Keratinocyte (primary cell): Measurements from ENCODE around the gene VKORC1L1. TPM values are rescaled to one million over a fixed set of nuclear protein-coding genes. Genes with fewer than 3 reads are reported as not detected.

Experiments
- DNase-seq: peaks from one replicate; pipeline ENCODE4 v3.0.0-alpha.2; 2011; ENCODE audit warnings: low read depth, missing footprints, low spot score
- FAIRE-seq: peaks from 2 replicates; lab custom pipeline; 2011; peaks lifted over from hg19 to GRCh38; lab: Jason Lieb, UNC
- H2AFZ ChIP-seq: 2 replicates; pipeline ENCODE4 v1.6.0; 2012; ENCODE audit warnings: low read length, control low read depth, inconsistent platforms; ENCODE audit not compliant: control insufficient read depth
- H3K27ac ChIP-seq: 2 replicates; pipeline ENCODE4 v1.5.1; 2011; ENCODE audit warnings: low read length; ENCODE audit not compliant: control insufficient read depth, insufficient read depth
- H3K27me3 ChIP-seq: 3 replicates; pipeline ENCODE4 v1.6.0; 2011; ENCODE audit warnings: low read length; ENCODE audit not compliant: control insufficient read depth, insufficient read depth; ENCODE audit errors: extremely low read depth
- H3K36me3 ChIP-seq, 2 experiments: 2 replicates in 1 of 2; 3 replicates in 1 of 2; pipeline ENCODE4 v1.5.1; 2011; ENCODE audit warnings: low read length in 2 of 2, mild to moderate bottlenecking in 1 of 2; ENCODE audit not compliant: control insufficient read depth in 2 of 2, insufficient read depth in 2 of 2; ENCODE audit errors: extremely low read depth in 1 of 2
- H3K4me1 ChIP-seq: 3 replicates; pipeline ENCODE4 v1.5.1; 2011; ENCODE audit warnings: low read length; ENCODE audit not compliant: control insufficient read depth, insufficient read depth; ENCODE audit errors: extremely low read depth
- H3K4me2 ChIP-seq: 3 replicates; pipeline ENCODE4 v1.6.0; 2011; ENCODE audit warnings: low read depth, low read length; ENCODE audit not compliant: control insufficient read depth, insufficient read depth; ENCODE audit errors: extremely low read depth
- H3K4me3 ChIP-seq, 3 experiments: fragments of 200-600 bp in 1 of 3; sonication (generic) in 1 of 3; 2 replicates in 2 of 3; 3 replicates in 1 of 3; pipeline ENCODE4 v1.5.1; 2011 to 2016; ENCODE audit warnings: low read length in 3 of 3, mild to moderate bottlenecking in 3 of 3, control low read depth in 2 of 3, inconsistent platforms in 1 of 3, low read depth in 1 of 3, mixed read lengths in 1 of 3, mixed run types in 1 of 3, moderate library complexity in 1 of 3; ENCODE audit not compliant: control insufficient read depth in 2 of 3, insufficient read depth in 2 of 3; ENCODE audit errors: extremely low read depth in 1 of 3
- H3K79me2 ChIP-seq: 2 replicates; pipeline ENCODE4 v1.6.0; 2012; ENCODE audit warnings: low read length; ENCODE audit not compliant: control insufficient read depth, insufficient read depth
- H3K9ac ChIP-seq: 3 replicates; pipeline ENCODE4 v1.6.0; 2011; ENCODE audit warnings: low read length; ENCODE audit not compliant: control insufficient read depth, insufficient read depth; ENCODE audit errors: extremely low read depth
- H3K9me1 ChIP-seq: 3 replicates; pipeline ENCODE4 v1.6.0; 2011; ENCODE audit warnings: low read length; ENCODE audit not compliant: control insufficient read depth, insufficient read depth; ENCODE audit errors: extremely low read depth
- H3K9me3 ChIP-seq: 2 replicates; pipeline ENCODE4 v1.5.1; 2012; ENCODE audit warnings: low read depth, low read length; ENCODE audit not compliant: control insufficient read depth
- H4K20me1 ChIP-seq: 3 replicates; pipeline ENCODE4 v1.6.0; 2011; ENCODE audit warnings: low read length; ENCODE audit not compliant: control insufficient read depth, insufficient read depth; ENCODE audit errors: extremely low read depth
- CTCF ChIP-seq, 3 experiments: IDR thresholded peaks in 1 of 3; conservative IDR thresholded peaks in 1 of 3; optimal IDR thresholded peaks in 1 of 3; 2 replicates in 2 of 3; 3 replicates in 1 of 3; pipeline versions ENCODE3 to v1.5.1; 2011; ENCODE audit warnings: low read length in 3 of 3, mild to moderate bottlenecking in 3 of 3, moderate library complexity in 2 of 3, control low read depth in 1 of 3, inconsistent platforms in 1 of 3; ENCODE audit not compliant: insufficient read depth in 2 of 3; ENCODE audit errors: extremely low read depth in 1 of 3
- EZH2 ChIP-seq: IDR thresholded peaks from one replicate; pipeline ENCODE4 v1.6.1; 2012; ENCODE audit warnings: inconsistent platforms, mild to moderate bottlenecking, low read length, moderate library complexity
- dilution Hi-C: fragments of 300-500 bp; cut with MboI; formaldehyde crosslinking; loops from one replicate; pipeline ENCODE4 v1.7.0; 2020; ENCODE audit warnings: low sequenced_read_pairs; ENCODE audit not compliant: extremely low pct_ligation_motif_present
- polyA plus RNA-seq, 5 experiments: library from polyadenylated mRNA; depleted of rRNA in 3 of 5; stranded (reverse) in 3 of 5; stranded (forward) in 1 of 5; unstranded in 1 of 5; fragments of >200 nt; gene quantifications; 1 replicate in 1 of 5; 2 replicates in 3 of 5; 3 replicates in 1 of 5; pipeline versions ENCODE4 v1.2.1 to v1.2.3, GENCODE V29; 2011 to 2012; ENCODE audit warnings: missing spikeins in 2 of 5, low read depth in 1 of 5, low replicate concordance in 1 of 5

Gene VKORC1L1
- polyA plus RNA-seq, 1 donor (not counting 4 experiments of a cell fraction or from before 2014, with no cell fraction given), result 19.4 TPM

GRCh38 chr7:65915921-65916657 lies 43.2 kb downstream of the VKORC1L1 start:
- no peak overlapping the region for H3K9ac ChIP-seq
- no peak overlapping the region for H3K4me3 ChIP-seq
- no peak for DNase-seq
- H2AFZ ChIP-seq, result no peak overlapping the region
- no peaks in the 10 kb centered on the region for H3K9me1 ChIP-seq
- no peaks in the 10 kb centered on the region for H3K36me3 ChIP-seq
- no peak overlapping the region for H3K27ac ChIP-seq
- no peaks in the 10 kb centered on the region for H3K27me3 ChIP-seq
- no peaks in the 10 kb centered on the region for H3K9me3 ChIP-seq
- H3K79me2 ChIP-seq, result peaks cover 10% of the 10 kb centered on the region
- no peak for TF ChIP-seq CTCF (optimal IDR thresholded peaks at IDR 0.05 in 1 of 3, IDR thresholded peaks at IDR 0.05 in 1 of 3, conservative IDR thresholded peaks at IDR 0.05 in 1 of 3; ENCODE audit: extremely low read depth in 1 of 3, insufficient read depth in 2 of 3, low read length in 3 of 3)
- no peak for TF ChIP-seq EZH2
- no peak for FAIRE-seq
- no peak overlapping the region for H3K4me2 ChIP-seq
- no peaks in the 10 kb centered on the region for H4K20me1 ChIP-seq
- dilution Hi-C loops, result no loop called here
- H3K4me1 ChIP-seq, result no peaks in the 10 kb centered on the region

GRCh38 chr7:65923316-65923715 lies 50.4 kb downstream of the VKORC1L1 start:
- dilution Hi-C loops, result no loop called here

More at GRCh38 chr7:65923316-65923715, 50.4 kb downstream of the VKORC1L1 start:
- Histone ChIP-seq H3K9me3 (no peaks in the 10 kb centered on the region), H3K27ac (no peak overlapping the region), H3K36me3 (no peaks in the 10 kb centered on the region), H4K20me1 (no peaks in the 10 kb centered on the region), H2AFZ (no peak overlapping the region), H3K9me1 (no peaks in the 10 kb centered on the region), H3K4me2 (no peak overlapping the region), H3K79me2 (peaks cover 17% of the 10 kb centered on the region), H3K4me1 (no peaks in the 10 kb centered on the region), H3K4me3 (no peak overlapping the region), H3K27me3 (no peaks in the 10 kb centered on the region), H3K9ac (no peak overlapping the region)
- FAIRE-seq (no peak), DNase-seq (no peak)
- TF ChIP-seq CTCF (optimal IDR thresholded peaks at IDR 0.05 in 1 of 3, IDR thresholded peaks at IDR 0.05 in 1 of 3, conservative IDR thresholded peaks at IDR 0.05 in 1 of 3; ENCODE audit: extremely low read depth in 1 of 3, insufficient read depth in 2 of 3, low read length in 3 of 3), result no peak
- no peak for TF ChIP-seq EZH2
